ENCODE data around the gene CACNA1C.

Gene CACNA1C

GRCh38 chr12:2528001-2528400 lies 475.2 kb downstream of the CACNA1C start:
- DNase-seq (ENCODE audit: low spot score): no peak

GRCh38 chr12:2529807-2530206 lies 477.0 kb downstream of the CACNA1C start:
- DNase-seq (ENCODE audit: low spot score): no peak

GRCh38 chr12:2531371-2531770 lies 478.6 kb downstream of the CACNA1C start:
- no peak for DNase-seq (ENCODE audit: low spot score)

GRCh38 chr12:2533036-2533435 lies 480.2 kb downstream of the CACNA1C start:
- DNase-seq (ENCODE audit: low spot score): no peak

GRCh38 chr12:2535583-2536204 lies 482.9 kb downstream of the CACNA1C start:
- no peak for DNase-seq (ENCODE audit: low spot score)

- no peak for DNase-seq (ENCODE audit: low spot score)
Measured at GRCh38 chr12:2536724-2537123, 483.9 kb downstream of the CACNA1C start.

- DNase-seq (ENCODE audit: low spot score): no peak
Measured at GRCh38 chr12:2537868-2538541, 485.2 kb downstream of the CACNA1C start.

GRCh38 chr12:2539938-2540337 lies 487.2 kb downstream of the CACNA1C start:
- no peak for DNase-seq (ENCODE audit: low spot score)

- no peak for DNase-seq (ENCODE audit: low spot score)
Measured at GRCh38 chr12:2540535-2540941, 487.8 kb downstream of the CACNA1C start.

GRCh38 chr12:2541631-2542204 lies 488.9 kb downstream of the CACNA1C start:
- DNase-seq (ENCODE audit: low spot score): no peak

GRCh38 chr12:2543801-2544200 lies 491.0 kb downstream of the CACNA1C start:
- no peak for DNase-seq (ENCODE audit: low spot score)

GRCh38 chr12:2544230-2544629 lies 491.4 kb downstream of the CACNA1C start:
- no peak for DNase-seq (ENCODE audit: low spot score)

- DNase-seq (ENCODE audit: low spot score): no peak
Measured at GRCh38 chr12:2547273-2548044, 494.7 kb downstream of the CACNA1C start.

- no peak for DNase-seq (ENCODE audit: low spot score)
Measured at GRCh38 chr12:2548081-2548480, 495.3 kb downstream of the CACNA1C start.

GRCh38 chr12:2550561-2551411 lies 498.0 kb downstream of the CACNA1C start:
- DNase-seq (ENCODE audit: low spot score): no peak

GRCh38 chr12:2551412-2551900 lies 498.7 kb downstream of the CACNA1C start:
- DNase-seq (ENCODE audit: low spot score): no peak

GRCh38 chr12:2552000-2552756 lies 499.4 kb downstream of the CACNA1C start:
- DNase-seq (ENCODE audit: low spot score): no peak

- DNase-seq (ENCODE audit: low spot score): no peak
Measured at GRCh38 chr12:2553388-2554126, 500.8 kb downstream of the CACNA1C start.

- DNase-seq (ENCODE audit: low spot score): no peak
Measured at GRCh38 chr12:2555487-2556082, 502.8 kb downstream of the CACNA1C start.

GRCh38 chr12:2557597-2557996 lies 504.8 kb downstream of the CACNA1C start:
- no peak for DNase-seq (ENCODE audit: low spot score)

All from HuH-7 (cell line).